DND-41 (cell line): ENCODE measurements around the gene KRT84.

Source experiments
- ATAC-seq: fragments of 200-7000 bp; cut with Tn5 transposase; 3 replicates; pipeline ENCODE4 v1.9.1; 2021; ENCODE audit warnings: low read depth; ENCODE audit not compliant: insufficient read depth
- DNase-seq: peaks from one replicate; pipeline ENCODE4 v3.0.0-alpha.2; 2020
- H2AFZ ChIP-seq: 2 replicates; pipeline ENCODE4 v1.6.0; 2012; ENCODE audit warnings: low read depth, low read length
- H3K27ac ChIP-seq: 2 replicates; pipeline ENCODE4 v1.5.1; 2012; ENCODE audit warnings: low read length, inconsistent platforms
- H3K27me3 ChIP-seq: fragments of 200-600 bp; sonication (generic); 2 replicates; pipeline ENCODE4 v1.6.0; 2012; ENCODE audit warnings: low read length, mild to moderate bottlenecking, inconsistent platforms; ENCODE audit not compliant: insufficient read depth, poor library complexity
- H3K36me3 ChIP-seq: 2 replicates; pipeline ENCODE4 v1.5.1; 2012; ENCODE audit warnings: low read length, inconsistent platforms; ENCODE audit not compliant: insufficient read depth
- H3K4me1 ChIP-seq: 2 replicates; pipeline ENCODE4 v1.5.1; 2012; ENCODE audit warnings: mild to moderate bottlenecking, low read length; ENCODE audit not compliant: insufficient read depth
- H3K4me2 ChIP-seq: 2 replicates; pipeline ENCODE4 v1.6.0; 2012; ENCODE audit warnings: mild to moderate bottlenecking, moderate library complexity, low read length, inconsistent platforms; ENCODE audit not compliant: insufficient read depth
- H3K4me3 ChIP-seq, 2 experiments: fragments of 200-600 bp in 1 of 2; shearing (Covaris generic) in 1 of 2; 2 replicates each; pipeline ENCODE4 v1.5.1; 2012 to 2016; ENCODE audit warnings: inconsistent platforms in 2 of 2, low read length in 2 of 2, mild to moderate bottlenecking in 2 of 2, low read depth in 1 of 2, moderate library complexity in 1 of 2
- H3K79me2 ChIP-seq: 2 replicates; pipeline ENCODE4 v1.6.0; 2012; ENCODE audit warnings: low read length, inconsistent platforms; ENCODE audit not compliant: insufficient read depth
- H3K9ac ChIP-seq: 2 replicates; pipeline ENCODE4 v1.6.0; 2012; ENCODE audit warnings: low read depth, mild to moderate bottlenecking, inconsistent platforms, low read length, moderate library complexity
- H3K9me3 ChIP-seq: 2 replicates; pipeline ENCODE4 v1.5.1; 2012; ENCODE audit warnings: low read length, moderate library complexity, mild to moderate bottlenecking, inconsistent platforms; ENCODE audit not compliant: insufficient read depth, severe bottlenecking
- H4K20me1 ChIP-seq: 2 replicates; pipeline ENCODE4 v1.6.0; 2012; ENCODE audit warnings: low read length; ENCODE audit not compliant: insufficient read depth
- CTCF ChIP-seq: IDR thresholded peaks from 2 replicates; pipeline ENCODE4 v1.5.1; 2012; ENCODE audit warnings: borderline replicate concordance, low read length, moderate library complexity, mild to moderate bottlenecking; ENCODE audit not compliant: poor library complexity, severe bottlenecking; ENCODE audit errors: extremely low read depth
- EZH2 ChIP-seq: IDR thresholded peaks from 3 replicates; pipeline ENCODE4 v1.6.1; 2012; ENCODE audit warnings: borderline replicate concordance, low read depth, mild to moderate bottlenecking, moderate library complexity, low read length, inconsistent platforms; ENCODE audit not compliant: severe bottlenecking

KRT84 gene

GRCh38 chr12:52350021-52350620, 35.3 kb downstream of the KRT84 start:
- no peak overlapping the region for H3K4me3 ChIP-seq
- no peak overlapping the region for H3K27ac ChIP-seq
- H2AFZ ChIP-seq: no peak overlapping the region
- H4K20me1 ChIP-seq: peaks cover 3% of the 10 kb centered on the region; the same call in 1 of the 2 replicates
- H3K9ac ChIP-seq: no peak overlapping the region
- no peaks in the 10 kb centered on the region for H3K9me3 ChIP-seq
- peaks cover 7% of the 10 kb centered on the region; the same call in 1 of the 2 replicates for H3K4me1 ChIP-seq
- H3K4me2 ChIP-seq: no peak overlapping the region
- no peaks in the 10 kb centered on the region for H3K79me2 ChIP-seq
- TF ChIP-seq EZH2 (no peak), CTCF (no peak)
- H3K27me3 ChIP-seq: peaks cover 17% of the 10 kb centered on the region
- H3K36me3 ChIP-seq: no peaks in the 10 kb centered on the region
- no peak for ATAC-seq
- DNase-seq: no peak

GRCh38 chr12:52349196-52349595, 36.3 kb downstream of the KRT84 start:
- Histone ChIP-seq H3K27me3 (peaks cover 17% of the 10 kb centered on the region), H3K27ac (no peak overlapping the region), H2AFZ (no peak overlapping the region), H3K9ac (no peak overlapping the region), H3K9me3 (no peaks in the 10 kb centered on the region), H3K36me3 (no peaks in the 10 kb centered on the region), H3K4me1 (peaks cover 7% of the 10 kb centered on the region; the same call in 1 of the 2 replicates), H3K4me2 (no peak overlapping the region), H3K4me3 (no peak overlapping the region), H4K20me1 (peaks cover 3% of the 10 kb centered on the region; the same call in 1 of the 2 replicates), H3K79me2 (no peaks in the 10 kb centered on the region)
- DNase-seq: no peak
- TF ChIP-seq CTCF (no peak), EZH2 (no peak)
- ATAC-seq: no peak

- Histone ChIP-seq H3K79me2 (no peaks in the 10 kb centered on the region), H3K9ac (no peak overlapping the region), H3K4me1 (peaks cover 7% of the 10 kb centered on the region; the same call in 1 of the 2 replicates), H3K27ac (no peak overlapping the region), H3K36me3 (no peaks in the 10 kb centered on the region), H4K20me1 (peaks cover 3% of the 10 kb centered on the region; the same call in 1 of the 2 replicates), H3K9me3 (no peaks in the 10 kb centered on the region), H3K4me2 (no peak overlapping the region), H2AFZ (no peak overlapping the region), H3K27me3 (peaks cover 17% of the 10 kb centered on the region), H3K4me3 (no peak overlapping the region)
- DNase-seq (no peak), ATAC-seq (no peak)
- TF ChIP-seq CTCF (no peak), EZH2 (no peak)
Observed at GRCh38 chr12:52347551-52348510, 37.6 kb downstream of the KRT84 start.
